Astrocyte (in vitro differentiated cells and primary cell): ENCODE data around the gene TMEM25.

Experiments used
- CTCF ChIP-seq: IDR thresholded peaks from 2 replicates; pipeline ENCODE4 v1.5.1; 2011; ENCODE audit warnings: low read depth, mild to moderate bottlenecking, inconsistent platforms, low read length, moderate library complexity; ENCODE audit not compliant: insufficient read depth
- EZH2 ChIP-seq: IDR thresholded peaks from 2 replicates; pipeline ENCODE4 v1.6.1; 2012; ENCODE audit warnings: mild to moderate bottlenecking, low read length, inconsistent platforms; ENCODE audit not compliant: insufficient read depth

GRCh38 chr11:118531597-118532084 is 649 bp downstream of the TMEM25 start:
- TF ChIP-seq CTCF (no peak), EZH2 (no peak)
